Globus pallidus (tissue), 1 donor: ENCODE results near the gene KIN.
A peak's percentile ranks its signal among the peaks of the same experiment; 100 is the strongest.
"Not testable (repeated sequence)": the region's sequence is repeated elsewhere in the genome, so short reads cannot be mapped to it uniquely, and the experiment has no call there.

Experiments used
- DNase-seq: peaks from one replicate; pipeline ENCODE4 v3.0.0-alpha.2; 2015; ENCODE audit warnings: low spot score

The KIN gene

DNA sequence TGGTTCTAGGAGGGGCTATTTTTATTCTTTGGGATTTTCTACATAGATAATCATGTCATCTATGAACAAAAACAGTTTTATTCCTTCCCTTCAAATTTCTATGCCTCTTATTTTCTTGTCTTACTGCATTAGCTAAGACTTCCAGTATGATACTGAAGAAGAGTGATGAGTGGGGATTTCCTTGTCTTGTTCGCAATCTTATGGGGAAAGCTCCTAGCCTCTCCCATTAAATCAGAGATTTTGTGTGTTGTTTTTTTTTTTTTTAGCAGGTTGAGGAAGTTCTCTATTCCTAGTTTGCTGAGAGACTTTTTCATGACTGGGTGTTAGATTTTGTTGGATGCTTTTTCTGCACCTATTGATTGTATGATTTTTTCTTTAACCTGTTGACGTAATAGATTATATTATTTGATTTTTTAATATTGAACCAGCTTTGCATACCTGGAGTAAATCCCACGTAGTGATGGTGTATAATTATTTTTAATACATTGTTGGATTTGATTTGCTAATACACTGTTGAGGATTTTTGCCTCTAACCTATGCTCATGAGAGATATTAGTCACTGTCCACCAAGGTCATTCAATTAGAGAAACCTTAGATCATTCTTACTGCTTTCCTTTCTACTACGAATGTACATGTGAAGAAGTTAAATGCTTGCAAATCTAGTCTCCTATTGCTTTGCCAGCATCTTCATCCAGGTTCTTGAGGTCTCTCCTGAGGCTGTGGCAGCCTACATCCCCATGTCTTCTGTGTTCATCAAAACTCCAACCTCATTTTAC lies 6.6 kb upstream of the KIN start:
- no peak for DNase-seq

DNA sequence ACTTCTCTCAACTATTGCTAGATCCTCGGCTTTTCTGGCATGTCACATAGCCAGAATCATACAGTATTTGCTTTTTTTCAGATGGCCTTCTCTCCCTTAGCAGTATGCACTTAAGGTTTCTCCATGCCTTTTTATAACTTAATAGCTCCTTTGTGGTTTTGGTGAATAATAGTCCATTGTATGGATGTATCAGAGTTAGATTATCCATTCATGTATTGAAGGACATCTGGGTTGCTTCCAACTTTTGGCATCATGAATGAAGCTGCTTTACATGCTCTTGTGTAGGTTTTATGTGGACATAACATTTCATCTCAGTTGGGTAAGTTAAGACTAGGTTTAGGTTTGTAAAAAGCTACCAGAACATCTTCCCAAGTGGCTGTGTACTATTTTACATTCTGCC lies 4.7 kb upstream of the KIN start:
- DNase-seq: peak; percentile 71

DNA sequence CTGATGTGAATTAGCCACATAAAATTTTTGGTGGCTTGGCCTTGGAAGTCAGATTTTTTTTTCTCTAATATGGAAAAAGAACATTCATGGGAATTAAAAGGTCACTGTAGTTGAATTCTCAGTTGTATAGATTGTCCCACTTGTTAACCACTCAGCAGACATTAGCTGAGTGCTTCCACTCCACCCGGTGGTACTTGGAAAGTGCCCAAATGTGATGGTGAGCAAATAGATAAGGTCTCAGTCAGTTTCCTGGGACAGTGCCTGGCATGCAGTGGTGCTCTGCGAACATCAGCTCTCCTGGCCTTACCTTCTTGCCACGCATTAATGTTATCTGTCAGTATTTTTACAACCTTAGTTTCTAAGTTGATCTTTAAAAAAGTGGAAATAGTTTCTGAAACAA lies 1.6 kb upstream of the KIN start:
- no peak for DNase-seq

DNA sequence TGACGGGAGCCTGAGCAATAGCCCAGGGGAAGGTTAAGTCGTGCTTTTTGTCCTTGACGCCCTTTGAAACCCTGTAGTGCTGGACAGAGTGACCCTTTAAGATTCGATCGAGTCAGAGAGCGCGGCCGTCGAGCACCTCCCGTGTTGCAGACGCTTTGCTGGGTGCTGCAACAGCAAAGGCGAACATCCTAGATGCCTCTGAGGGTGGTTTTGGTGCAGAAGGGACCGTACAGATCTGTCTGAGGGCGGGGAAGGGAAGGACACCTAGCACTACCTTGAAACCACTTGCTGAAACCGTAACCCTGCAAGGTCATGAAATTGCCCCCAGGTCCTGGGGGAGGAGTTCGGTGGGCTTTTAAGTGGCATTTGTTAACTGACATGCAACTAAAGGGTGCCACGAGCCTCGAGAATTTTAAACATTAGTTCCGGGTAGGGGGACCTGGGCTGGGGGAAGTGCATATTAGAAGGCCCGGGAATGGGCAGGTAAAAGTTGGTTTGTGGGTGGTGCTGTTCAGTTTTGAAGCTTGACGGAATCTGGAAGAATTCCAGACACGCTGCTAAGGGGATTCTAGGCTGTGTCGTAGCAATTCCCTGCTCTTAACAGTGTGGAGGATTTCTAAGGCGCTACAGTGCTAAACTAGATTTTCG lies 970 bp upstream of the KIN start:
- DNase-seq: no peak

DNA sequence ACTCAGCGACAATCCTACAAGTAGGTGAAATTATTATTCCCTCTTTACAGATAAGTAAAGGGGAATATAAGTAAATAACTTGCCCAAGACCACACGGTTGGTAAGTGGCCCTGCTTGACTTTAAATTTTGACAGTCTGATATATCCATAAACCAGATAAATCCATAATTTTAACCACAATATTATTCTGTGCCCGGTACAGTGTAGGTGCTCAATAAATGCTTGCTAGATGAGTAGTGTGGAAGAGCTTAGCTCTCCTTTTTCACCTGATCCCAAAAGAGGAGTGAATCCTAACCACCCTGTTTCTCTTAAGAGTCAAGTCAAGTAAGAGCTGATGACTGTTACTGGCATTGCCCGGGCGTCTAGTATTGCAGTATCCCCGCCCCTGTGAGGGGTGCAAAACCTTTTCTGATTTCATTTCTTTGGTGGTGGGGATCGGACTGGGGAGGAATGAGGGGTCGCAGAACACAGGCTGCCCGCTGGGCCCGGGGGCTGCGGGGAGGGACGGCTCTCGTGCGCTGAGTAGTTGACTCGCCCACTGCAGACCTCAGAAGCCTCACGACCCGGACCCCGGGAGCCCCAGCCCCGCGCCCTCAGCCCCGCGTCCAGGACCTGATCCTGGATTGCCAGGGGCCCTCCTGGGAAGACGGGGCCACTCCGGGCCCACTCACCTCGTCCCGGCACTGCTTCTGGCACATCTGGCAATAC lies 490 bp downstream of the KIN start:
- DNase-seq: no peak

DNA sequence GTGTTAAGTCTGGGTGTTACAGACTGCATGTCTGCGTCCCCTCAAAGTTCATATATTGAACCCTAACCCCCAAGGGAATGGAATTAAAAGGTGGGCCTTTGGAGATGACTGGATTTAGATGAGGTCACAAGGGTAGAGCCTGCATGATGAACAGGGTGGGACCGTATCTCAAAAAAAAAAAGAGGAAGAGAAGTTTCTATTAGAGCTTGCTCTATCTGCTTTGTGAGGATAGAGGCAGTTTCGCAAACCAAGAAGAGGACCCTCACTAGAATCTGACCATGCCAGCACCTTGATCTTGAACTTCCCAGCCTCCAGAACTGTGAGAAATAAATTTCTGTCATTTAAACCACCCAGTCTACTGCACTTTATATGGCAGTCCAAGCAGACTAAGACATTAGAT lies 1.4 kb downstream of the KIN start:
- DNase-seq: no peak

DNA sequence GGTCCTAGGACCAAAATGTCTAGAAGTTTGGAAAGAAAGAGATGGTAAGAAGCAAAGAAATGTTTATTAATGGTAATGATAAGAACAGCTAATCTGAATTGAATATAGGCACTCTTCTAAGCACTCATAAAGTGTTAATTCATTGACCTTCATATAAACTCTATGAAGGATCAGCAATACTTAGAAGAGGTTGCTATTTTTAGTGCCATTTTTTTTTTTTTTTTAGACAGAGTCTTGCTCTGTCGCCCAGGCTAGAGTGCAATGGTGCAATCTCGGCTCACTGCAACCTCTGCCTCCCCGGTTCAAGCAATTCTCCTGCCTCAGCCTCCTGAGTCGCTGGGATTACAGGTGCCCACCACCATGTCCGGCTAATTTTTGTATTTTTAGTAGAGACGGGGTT lies 5.6 kb downstream of the KIN start:
- not testable (repeated sequence) for DNase-seq

DNA sequence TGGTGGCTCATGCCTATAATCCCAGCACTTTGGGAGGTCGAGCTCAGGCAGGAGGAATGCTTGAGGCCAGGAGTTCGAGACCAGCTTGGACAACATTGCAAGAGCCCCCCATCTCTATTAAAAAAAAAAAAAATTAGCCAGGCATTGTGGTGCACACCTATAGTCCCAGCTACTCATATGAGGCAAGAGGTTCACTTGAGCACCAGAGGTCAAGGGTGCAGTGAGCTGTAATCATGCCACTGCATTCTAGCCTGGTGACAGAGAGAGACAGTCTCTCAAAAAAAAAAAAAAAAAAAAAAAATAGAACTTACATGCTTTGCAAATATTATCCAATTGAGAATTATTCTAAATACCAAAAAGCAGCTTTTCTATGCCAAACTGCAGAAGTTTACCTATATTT lies 11.0 kb downstream of the KIN start:
- DNase-seq: no peak

DNA sequence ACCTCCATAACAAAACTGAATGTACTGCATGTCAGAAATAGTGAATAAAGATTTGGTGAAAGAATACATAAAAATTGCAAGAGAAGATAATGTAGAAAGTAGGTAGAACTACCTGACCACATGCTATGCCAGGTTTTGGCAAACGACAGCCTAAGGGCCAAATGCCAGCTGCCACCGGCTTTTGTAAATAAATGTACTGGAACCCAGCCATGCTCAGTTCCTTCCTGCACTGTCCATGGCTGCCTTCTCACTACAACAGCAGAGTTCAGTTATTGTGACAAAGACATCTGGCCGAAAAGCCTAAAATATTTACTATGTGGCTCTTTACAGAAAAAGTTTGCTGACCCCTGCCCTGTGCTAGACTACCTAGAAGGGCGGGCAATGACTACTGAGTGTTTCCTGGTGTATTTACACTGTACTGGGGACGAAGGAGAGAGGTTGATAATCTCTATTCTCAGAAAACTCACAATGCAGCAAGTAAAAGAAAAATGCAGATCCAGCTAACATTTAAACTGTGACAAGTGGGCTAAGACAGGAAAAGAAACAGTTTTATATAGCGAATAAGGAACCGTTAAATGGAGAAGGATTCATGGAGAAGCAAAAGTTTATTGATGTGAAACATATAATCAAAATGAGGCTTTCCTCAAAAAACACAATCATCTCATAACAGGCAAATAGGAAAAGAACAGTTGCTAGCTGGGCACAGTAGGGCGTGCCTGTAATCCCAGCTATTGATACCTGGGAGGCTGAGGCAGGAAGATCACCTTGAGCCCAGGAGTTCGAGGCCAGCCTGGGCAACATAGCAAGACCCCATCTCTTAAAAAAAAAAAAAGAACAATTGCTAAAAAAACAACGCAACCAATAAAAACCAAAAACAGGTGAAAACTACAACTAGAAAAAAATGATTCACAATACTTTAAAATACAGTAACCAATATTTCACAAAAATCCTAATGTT lies 13.7 kb downstream of the KIN start:
- DNase-seq: no peak

DNA sequence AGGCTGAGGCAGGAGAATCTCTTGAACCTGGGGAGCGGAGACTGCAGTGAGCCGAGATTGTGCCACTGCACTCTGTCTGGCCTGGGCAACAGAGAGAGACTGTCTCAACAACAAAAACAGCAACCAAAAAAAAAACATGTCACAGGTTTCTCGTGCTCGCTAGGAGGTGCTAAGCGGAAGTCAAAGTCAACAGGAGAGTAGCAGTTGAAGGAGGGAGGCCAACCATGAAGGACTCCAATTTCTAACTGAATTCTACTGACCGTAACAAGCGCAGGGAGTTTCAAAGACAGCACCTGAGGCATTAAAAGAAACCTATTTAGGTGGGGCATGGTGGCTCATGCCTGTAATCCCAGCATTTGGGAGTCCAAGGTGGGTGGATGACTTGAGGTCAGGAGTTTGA lies 19.4 kb downstream of the KIN start:
- DNase-seq: no peak

DNA sequence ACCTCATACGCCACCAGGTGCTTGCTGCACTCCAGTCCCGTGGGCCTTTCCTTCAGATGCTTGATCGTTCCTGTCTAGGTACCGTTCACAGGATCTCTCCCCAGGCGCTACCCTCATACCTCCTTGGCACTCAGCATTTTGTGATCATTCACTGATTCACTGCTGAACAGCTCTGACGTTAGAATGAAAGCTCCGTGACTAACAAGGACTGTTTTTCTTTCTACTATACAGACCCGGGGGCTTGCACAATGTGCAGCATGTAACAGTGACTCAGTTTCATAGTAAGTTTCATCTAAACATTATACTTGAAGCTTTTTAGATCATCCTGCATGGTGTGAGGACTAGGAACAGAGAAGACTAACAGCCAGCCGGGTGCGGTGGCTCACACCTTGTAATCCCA lies 20.6 kb downstream of the KIN start:
- no peak for DNase-seq

DNA sequence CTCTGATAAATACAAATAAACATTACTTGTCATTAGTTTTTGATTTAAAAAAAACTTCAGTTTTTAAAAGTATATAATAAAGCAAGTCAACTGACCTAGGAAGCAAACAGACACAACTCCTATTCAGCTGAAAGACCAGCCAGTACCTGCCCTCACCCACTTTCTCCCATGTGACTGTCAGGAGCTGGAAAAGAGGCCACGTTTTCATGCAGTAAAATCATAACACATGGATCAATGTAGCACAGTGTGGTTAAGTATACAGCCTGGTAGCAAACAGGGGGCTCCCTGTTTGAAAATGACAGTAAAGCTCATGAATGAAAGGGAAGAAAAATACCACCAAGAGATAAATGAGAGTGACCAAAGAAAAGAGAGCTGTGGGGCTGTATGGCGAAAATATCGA lies 21.6 kb downstream of the KIN start:
- no peak for DNase-seq

DNA sequence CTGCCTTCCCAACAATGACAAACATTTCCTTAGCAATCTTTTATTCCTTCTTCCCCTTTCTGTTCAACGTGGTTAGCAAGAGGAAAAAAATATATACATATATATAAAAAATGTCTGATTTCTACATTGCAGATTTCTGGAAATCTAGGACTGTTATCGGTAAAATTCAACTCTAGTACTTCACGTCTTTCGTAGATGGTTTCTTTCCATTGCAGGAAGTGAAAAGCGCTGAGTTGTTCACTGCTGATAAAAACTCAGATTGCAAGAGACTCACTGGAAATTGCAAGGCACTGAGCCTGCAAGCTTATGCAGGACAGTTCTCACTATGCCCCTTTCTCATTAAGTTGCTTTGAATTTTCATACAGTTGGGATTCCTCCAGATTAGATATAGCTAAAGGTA lies 23.9 kb downstream of the KIN start:
- DNase-seq: peak; percentile 2

DNA sequence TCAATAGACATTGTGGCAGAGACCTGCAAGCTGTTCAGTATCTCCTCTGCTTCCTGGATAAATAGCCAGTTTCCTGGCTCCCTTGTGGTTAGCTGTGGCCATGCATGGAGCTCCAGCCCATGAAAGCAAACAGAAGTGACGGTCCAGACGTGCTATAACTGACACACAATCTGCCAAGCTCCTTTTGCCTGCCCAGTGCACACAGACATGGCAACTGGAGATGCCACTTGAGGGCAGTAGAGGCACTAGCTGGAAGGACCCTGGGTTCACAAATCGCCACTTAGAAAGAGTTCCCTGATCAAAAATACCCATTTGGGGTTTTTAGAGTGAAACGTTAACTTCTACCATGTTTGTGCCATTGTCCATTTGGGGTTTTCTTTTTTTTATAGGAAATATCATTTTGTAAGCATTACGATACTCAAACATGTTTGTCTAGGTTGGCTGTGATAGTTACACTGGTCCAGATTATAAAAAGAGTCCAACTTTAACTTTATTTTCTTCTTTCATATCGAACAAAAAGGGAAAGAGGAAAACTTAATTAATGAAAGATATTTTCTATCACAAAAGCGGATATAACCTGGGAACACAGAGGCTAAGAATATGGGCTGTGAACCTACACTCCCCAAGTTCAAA lies 31.3 kb downstream of the KIN start:
- DNase-seq: peak; percentile 4

DNA sequence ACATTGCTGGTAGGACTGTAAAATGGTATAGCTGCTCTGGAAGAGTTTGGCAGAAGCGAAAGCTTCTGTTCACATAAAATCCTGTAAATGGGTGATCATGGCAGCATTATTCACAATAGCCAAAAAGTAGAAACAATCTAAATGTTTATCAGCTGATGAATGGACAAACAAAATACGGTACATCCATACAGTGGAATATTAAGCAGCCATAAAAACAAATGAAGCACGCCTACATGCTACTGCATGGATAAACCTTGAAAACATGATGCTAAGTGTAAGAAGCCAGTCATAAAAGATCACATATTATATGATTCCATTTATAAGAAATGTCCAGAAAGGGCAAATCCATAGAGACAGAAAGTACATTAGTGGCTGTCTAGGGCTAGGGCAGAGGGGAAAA lies 32.7 kb downstream of the KIN start:
- no peak for DNase-seq

DNA sequence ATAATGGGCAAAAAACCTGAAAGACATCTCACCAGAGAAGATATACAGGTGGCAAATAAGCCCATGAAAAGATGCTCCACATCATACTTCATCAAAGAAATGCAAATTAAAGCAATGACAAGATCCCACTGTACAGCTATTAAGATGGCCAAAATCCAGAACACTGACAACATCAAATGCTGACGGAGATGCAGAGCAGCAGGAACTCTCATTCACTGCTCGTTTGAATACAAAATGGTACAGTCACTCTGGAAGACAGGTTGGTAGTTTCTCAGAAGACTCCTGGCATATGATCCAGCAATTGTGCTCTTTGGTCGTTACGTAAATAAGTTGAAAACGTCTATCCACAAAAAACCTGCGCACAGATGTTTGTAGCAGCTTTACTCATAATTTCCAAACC lies 35.5 kb downstream of the KIN start:
- no peak for DNase-seq

DNA sequence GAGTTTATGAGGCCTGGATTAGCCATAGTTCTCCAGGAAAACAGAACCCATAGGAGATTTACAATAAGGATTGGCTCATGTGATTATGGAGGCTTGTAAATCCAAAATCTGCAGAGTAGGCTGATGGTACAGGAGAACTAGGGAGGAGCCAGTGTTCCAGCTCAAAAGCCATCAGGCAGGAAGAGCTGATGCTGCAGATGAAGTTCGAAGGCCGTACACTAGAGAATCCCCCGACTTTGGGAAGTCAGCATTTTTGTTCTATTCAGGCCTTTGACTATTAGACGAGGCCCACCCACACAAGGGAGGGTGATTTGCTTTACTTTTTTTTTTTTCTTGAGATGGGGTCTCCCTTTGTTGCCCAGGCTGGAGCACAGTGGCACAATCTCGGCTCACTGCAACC lies 37.6 kb downstream of the KIN start:
- DNase-seq: no peak

DNA sequence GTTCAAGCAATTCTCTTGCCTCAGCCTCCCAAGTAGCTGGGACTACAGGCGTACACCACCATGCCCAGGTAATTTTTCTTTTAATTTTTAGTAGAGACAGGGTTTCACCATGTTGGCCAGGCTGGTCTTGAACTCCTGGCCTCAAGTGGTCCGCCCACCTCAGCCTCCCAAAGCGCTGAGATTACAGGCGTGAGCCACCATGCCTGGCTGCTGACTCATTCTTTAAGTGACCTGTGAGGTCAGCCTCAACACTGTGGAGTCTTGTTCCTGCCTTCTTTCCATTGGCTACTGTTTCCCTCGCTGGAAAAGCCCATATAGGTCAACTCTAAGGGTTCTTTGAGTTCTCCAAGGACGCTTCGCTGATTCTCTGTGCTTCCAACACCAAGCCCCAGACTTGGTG lies 39.2 kb downstream of the KIN start:
- not testable (repeated sequence) for DNase-seq

DNA sequence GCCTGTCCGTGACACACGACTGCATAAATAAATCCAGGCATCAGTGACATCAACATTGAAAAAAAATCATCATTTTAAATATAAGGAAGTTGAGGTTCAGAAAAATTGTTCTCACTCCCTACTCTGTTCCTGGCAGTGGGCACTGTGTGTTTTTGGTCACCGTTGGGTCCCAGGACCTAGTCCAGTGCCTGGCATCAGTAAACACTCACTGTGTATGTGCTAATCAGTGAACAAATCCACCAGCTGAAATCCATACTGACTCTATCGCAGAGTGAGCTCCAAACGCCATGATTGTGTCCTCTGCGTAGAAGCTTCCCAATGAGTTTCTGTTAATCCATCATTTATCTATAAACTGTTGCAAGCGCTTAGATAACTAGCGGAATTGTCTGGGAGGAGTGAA lies 43.5 kb downstream of the KIN start:
- no peak for DNase-seq

DNA sequence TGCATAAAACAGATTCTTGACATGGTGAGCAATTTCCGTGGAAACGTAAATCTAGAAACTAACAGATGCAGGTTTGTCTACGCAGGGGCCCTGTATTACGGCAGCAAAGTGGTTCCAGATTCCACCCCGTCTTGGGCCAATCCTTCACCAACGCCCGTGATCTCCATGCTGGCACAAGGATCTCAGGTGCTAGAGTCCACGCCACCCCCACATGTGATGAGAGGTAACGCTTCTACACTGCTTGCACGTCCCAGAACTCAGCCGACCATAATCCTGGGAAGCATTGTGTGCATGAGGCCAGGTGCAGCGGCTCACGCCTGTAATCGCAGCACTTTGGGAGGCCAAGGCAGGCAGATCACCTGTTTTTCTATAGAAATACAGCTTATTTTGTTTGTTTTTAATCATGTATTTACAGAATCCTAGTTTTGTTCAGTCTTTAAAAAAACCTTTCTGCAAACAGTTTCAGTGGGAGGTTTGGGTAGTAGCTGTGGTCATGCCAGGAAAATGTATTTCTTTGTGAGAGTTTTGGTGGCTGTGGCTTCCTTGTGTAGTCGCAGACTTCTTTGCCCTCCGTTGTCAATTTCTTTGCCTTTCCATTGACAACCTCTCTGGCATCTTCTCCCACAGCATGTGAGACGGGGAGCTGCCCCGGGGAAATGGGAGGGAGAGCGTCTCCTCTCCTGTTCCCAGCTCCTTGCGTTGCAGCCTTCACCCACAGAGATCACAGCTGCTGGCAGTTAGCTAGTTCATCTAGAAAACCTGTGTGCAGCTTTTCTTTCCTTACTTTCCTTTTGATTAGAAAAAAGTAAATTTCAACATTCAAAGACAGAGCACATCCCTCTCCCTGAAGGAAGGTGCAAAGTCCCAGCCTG lies 49.0 kb downstream of the KIN start:
- DNase-seq: no peak

DNA sequence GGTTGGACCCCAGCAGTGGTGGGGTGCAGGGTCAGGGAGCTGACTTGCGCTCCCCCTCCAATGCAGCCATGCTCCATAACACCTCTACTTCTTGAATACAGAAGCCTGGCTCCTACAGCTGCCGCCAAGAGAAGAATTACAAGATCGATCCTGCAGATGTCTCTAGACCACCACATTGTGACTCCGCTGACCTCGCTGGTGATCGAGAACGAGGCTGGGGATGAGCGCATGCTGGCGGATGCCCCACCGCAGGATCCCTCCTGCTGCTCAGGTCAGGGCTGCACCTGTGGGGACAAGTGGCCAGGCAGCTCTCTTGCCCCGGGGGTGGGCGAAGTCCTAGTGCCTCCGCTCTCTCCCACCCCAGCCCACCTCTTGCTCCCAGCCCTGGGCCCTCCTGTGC lies 53.0 kb downstream of the KIN start:
- DNase-seq: no peak
